Activated CD8-positive, alpha-beta memory T cell treated with anti-CD3 and anti-CD28 coated beads, Interleukin-2, amount 50 U/mL, for 1 hour (primary cell): ENCODE measurements around the gene PIGN.

ENCODE experiments used
- DNase-seq: peaks from one replicate; pipeline ENCODE4 v3.0.0-alpha.2; 2020; ENCODE audit errors: extremely low read depth

PIGN gene

GRCh38 chr18:62009521-62009920 is 177.3 kb downstream of the PIGN start:
- DNase-seq: no peak

DNA sequence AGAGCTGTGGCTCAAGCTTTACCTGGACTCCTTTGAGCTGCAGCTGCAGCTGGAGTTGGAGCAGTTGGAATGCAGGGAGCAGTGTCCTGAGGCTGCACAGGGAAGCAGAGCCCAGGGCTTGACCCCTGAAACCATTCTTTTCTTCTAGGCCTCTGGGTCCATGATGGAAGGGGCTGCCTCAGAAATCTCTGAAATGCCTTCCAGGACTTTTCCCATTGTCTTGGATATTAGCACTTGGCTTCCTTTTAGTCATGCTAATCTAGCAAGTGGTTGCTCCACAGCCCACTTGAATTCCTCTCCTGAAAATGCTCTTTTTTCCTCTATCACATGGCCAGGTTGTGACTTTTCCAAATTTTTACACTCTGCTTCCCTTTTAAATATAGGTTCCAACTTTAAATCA is 185.5 kb downstream of the PIGN start:
- DNase-seq: no peak

DNA sequence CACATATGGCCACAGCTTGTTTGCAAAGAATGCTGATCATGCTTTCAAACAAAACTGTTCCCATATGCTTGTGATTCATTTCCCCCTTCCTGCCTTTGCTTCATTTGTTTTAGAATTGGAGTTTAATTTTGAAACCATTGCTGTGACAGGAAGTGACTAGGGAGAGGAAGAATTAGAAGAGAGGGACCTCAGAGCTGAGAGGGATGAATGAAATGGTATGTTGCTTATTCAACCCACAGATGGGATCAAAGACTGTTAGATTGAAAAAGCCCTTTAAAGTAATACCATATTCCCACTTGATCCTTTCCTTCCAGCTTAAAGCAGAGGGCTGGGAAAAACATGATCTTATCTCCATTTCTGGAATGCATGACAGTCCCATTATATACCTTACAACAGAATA is 187.9 kb downstream of the PIGN start:
- DNase-seq: no peak

DNA sequence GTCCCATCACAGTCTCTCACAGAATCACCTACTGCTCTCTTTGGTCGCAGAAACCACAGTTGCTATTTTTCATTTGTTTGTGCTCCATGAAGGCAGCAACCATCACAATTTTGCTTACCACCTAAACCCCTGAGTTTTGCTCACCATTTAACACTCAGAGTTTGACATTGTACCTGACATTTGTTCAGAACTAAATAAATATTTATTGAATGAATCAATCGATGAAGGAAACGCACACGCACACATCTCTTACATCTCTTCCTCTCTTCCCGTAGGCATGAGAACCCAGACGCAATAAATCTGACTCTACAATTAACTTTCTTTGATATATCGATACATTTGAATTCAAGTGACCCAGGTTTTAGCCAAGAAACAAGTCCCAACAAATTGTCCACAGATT is 188.5 kb downstream of the PIGN start:
- no peak for DNase-seq

DNA sequence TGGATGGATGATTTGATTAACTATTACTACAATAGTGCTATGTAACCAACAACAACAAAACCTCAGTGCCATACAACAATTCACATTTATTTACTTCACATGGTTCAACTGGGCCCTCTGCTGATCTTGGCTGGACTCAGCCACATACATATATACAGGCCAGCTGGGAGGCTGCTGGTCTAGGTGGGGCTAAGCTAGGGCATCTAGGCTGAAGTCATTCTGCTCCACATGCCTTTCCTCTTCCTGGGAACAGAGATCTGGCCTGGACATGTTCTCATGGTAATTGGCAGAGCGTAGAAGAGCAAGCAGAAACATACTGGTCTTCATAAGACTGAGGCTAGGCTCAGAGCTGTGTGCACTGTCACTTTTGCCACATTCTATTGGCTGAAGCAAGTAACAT is 191.2 kb downstream of the PIGN start:
- DNase-seq: no peak

DNA sequence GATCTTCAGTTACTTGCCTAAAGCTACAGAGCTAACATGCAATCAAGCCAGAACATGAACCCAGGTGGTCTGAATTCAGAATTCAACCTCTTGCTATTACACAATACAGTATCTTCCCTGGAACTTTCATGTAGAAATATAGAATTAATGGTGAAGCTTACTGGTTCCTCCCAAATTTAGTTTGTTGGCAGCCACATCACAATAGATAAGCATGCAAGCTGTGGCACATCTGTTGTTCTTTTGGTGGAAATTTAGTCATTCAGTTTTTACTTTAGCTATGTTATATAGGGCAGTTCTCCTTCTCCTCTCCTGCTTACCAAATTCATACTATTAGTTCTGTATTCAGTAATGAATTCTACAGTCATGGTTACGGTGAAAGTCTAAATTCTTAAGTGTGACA is 193.0 kb downstream of the PIGN start:
- DNase-seq: no peak

GRCh38 chr18:61992923-61993322 is 193.9 kb downstream of the PIGN start:
- no peak for DNase-seq

- no peak for DNase-seq
Measured at GRCh38 chr18:61992285-61992684, 194.6 kb downstream of the PIGN start.

DNA sequence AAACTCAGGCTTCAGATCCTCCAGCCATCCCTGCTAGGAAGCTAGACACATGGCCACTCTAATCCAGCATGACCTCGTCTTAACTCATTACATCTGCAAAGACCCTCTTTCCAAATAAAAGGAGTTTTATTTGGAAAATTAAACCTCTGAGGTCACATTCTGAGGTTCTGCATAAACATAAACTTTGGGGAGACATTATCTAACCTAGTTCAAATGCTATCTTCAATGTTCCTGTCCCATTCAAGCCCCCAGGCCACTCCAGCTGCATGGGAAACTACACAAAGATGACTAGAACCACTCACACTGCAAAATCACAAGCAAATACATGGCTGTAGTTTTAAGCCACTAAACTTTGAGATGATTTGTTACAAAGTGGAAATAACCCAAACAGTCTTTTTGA is 195.0 kb downstream of the PIGN start:
- DNase-seq: no peak

GRCh38 chr18:61991201-61991600 is 195.7 kb downstream of the PIGN start:
- no peak for DNase-seq
